Activated naive CD4-positive, alpha-beta T cell treated with anti-CD3 and anti-CD28 coated beads for 36 hours (primary cell): ENCODE data around the gene DUSP22. TPM values are rescaled to one million over a fixed set of nuclear protein-coding genes. Genes with fewer than 3 reads are reported as not detected.

Experiments used
- CTCF ChIA-PET: fragments of 350-600 bp; sonication (Branson Sonifier 250); formaldehyde crosslinking; loops from one replicate; lab custom pipeline; 2021; ENCODE audit warnings: antibody characterized with exemption; lab: Charles Lee
- DNase-seq: peaks from one replicate; pipeline ENCODE4 v3.0.0-alpha.2; 2020
- H3K27ac Mint-ChIP-seq: one replicate; pipeline ENCODE4 v1.8.0; 2021; ENCODE audit warnings: mild to moderate bottlenecking, mixed read lengths
- H3K27me3 Mint-ChIP-seq: one replicate; pipeline ENCODE4 v1.8.0; 2021; ENCODE audit warnings: low read depth, mixed read lengths
- H3K36me3 Mint-ChIP-seq: one replicate; pipeline ENCODE4 v1.8.0; 2021; ENCODE audit warnings: low read depth, mixed read lengths
- H3K4me1 Mint-ChIP-seq: one replicate; pipeline ENCODE4 v1.8.0; 2021; ENCODE audit warnings: low read depth, mixed read lengths
- H3K4me3 Mint-ChIP-seq: one replicate; pipeline ENCODE4 v1.8.0; 2021; ENCODE audit warnings: mild to moderate bottlenecking, moderate library complexity, mixed read lengths
- H3K9me3 Mint-ChIP-seq: one replicate; pipeline ENCODE4 v1.8.0; 2021; ENCODE audit warnings: mixed read lengths
- intact Hi-C: fragments of 100-400 bp; cut with micrococcal nuclease; formaldehyde crosslinking; loops from one replicate; pipeline ENCODE4 v1.15.1; 2023
- total RNA-seq, 2 experiments: library from RNA; stranded (reverse); gene quantifications; one replicate each; pipeline ENCODE4 v1.2.3, GENCODE V29; 2021

The DUSP22 gene
- total RNA-seq, 2 experiments from 2014 or later = 44.6 to 46.9 TPM

DNA sequence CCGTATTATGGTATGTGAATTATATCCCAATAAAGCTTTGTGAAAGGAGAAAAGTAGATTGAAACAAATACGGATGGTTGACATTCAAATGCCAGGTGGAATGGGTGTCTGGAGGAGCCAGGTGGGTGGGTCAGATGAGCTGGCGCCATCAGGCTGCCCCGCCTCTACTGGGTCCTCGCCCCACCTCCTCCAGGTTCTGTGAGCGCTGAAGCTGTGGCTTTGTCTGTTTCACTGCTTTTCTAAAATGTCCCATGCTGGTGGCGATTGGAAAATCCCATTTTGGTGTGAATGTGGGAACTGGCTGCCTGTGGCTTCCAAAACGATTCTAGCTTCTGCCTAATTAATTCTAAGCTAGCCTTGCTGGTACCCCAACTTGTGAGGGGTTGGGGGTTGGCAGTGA lies 16.5 kb downstream of the DUSP22 start:
- Mint-ChIP-seq H3K27ac (no peak overlapping the region), H3K36me3 (peaks cover 21% of the 10 kb centered on the region), H3K27me3 (no peaks in the 10 kb centered on the region), H3K4me3 (no peak overlapping the region), H3K4me1 (peaks cover 11% of the 10 kb centered on the region), H3K9me3 (no peaks in the 10 kb centered on the region)
- intact Hi-C loops = no loop called here
- DNase-seq = no peak
- CTCF ChIA-PET = interaction anchor here (1.3 kb wide), 1 partner anchor 14 kb away, joined by 3 read pairs; no protein-coding TSS in a partner anchor

DNA sequence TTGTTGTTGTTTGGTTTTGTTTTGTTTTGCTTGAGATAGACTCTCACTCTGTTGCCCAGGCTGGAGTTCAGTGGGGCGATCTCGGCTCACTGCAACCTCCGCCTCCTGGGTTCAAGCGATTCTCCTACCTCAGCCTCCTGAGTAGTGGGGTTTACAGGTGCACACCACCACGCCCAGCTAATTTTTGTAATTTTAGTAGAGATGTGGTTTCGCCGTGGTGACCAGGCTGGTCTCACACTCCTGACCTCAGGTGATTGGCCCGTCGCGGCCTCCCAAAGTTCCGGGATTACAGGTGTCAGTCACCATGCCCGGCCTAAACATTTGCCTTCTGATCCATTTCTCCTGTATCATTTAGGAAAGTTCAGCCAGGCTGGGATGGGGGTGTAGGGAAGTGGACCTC lies 17.7 kb downstream of the DUSP22 start:
- peaks cover 11% of the 10 kb centered on the region for H3K4me1 Mint-ChIP-seq
- intact Hi-C loops = no loop called here
- H3K9me3 Mint-ChIP-seq = no peaks in the 10 kb centered on the region
- H3K27ac Mint-ChIP-seq = no peak overlapping the region
- no peak overlapping the region for H3K4me3 Mint-ChIP-seq
- CTCF ChIA-PET = interaction anchor here (0.8 kb wide), 1 partner anchor 115 kb away, joined by 4 read pairs; no protein-coding TSS in a partner anchor
- H3K27me3 Mint-ChIP-seq = no peaks in the 10 kb centered on the region
- H3K36me3 Mint-ChIP-seq = peaks cover 21% of the 10 kb centered on the region
- no peak for DNase-seq

DNA sequence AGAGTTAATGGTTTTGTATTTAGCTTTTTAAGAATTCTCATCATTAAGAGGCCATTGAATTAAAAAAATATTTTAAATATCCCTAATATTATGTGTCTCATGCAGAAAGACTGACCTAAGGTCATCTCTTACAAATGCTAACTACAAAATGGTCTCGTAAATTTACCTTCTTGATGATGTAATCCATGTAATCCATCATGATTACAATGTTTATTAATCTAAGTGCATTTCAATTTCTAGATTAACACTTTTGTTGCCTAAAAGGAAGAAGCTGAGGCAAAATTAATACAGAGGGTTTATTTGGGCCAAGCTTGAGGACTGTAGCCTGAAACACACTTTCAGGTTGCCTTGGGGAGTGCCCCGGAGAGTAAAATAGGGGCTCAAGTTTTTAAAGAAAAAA lies 18.4 kb downstream of the DUSP22 start:
- Mint-ChIP-seq H3K27me3 (no peaks in the 10 kb centered on the region), H3K27ac (no peak overlapping the region), H3K4me1 (peaks cover 13% of the 10 kb centered on the region), H3K9me3 (no peaks in the 10 kb centered on the region), H3K36me3 (peaks cover 23% of the 10 kb centered on the region), H3K4me3 (no peak overlapping the region)
- intact Hi-C loops = no loop called here
- DNase-seq = no peak
- CTCF ChIA-PET = no interaction called here

DNA sequence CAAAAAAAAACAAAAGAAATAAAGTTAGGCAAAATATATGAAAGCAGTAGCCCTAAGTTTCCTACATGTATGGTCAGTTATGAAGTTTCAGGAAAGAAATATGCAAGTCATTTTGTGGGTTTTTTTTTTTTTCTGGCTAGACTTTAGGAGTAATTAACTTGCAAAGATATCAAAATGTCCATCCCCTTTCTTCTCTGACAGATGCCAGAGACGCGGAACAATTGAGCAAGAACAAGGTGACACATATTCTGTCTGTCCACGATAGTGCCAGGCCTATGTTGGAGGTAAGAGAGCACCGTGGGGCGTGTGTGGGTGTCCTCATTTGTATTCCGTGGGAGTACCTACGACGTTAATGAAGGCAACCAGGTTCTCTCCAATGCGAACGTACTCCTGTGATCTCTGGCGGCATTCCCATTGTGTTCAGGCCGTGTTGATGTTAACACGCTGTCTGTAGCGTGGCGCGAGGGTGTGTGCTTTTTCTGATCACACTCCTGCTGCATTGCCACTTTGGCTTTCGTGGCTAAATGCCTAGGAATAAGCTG lies 19.5 kb downstream of the DUSP22 start:
- no peak overlapping the region for H3K27ac Mint-ChIP-seq
- H3K36me3 Mint-ChIP-seq = peaks cover 24% of the 10 kb centered on the region
- H3K27me3 Mint-ChIP-seq = no peaks in the 10 kb centered on the region
- DNase-seq = no peak
- peaks cover 24% of the 10 kb centered on the region for H3K4me1 Mint-ChIP-seq
- no peak overlapping the region for H3K4me3 Mint-ChIP-seq
- CTCF ChIA-PET = interaction anchor here (1.3 to 1.5 kb wide), 2 partner anchors 85 to 123 kb away, joined by 3 to 4 read pairs; no protein-coding TSS in a partner anchor
- H3K9me3 Mint-ChIP-seq = no peaks in the 10 kb centered on the region
- intact Hi-C loops = no loop called here

DNA sequence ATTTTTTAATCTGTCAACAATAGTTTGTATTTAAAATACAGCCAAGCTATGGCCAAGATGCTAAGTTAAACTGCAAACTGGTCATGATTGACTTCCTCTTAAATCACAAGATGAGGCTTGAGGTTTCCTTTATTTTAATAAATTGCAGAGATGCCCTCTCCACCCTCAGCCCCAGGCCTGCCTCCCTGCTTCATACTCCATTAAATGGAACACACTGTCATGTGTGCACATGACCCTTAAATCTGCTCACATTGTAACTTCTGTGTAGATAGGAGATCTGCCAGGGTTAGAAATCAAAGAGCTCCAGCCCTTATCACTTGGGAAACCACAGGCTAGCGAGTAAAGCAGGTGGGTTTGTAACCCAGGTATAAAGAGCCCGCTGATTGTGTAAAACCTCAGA lies 20.8 kb downstream of the DUSP22 start:
- H3K4me3 Mint-ChIP-seq = no peak overlapping the region
- intact Hi-C loops = no loop called here

DNA sequence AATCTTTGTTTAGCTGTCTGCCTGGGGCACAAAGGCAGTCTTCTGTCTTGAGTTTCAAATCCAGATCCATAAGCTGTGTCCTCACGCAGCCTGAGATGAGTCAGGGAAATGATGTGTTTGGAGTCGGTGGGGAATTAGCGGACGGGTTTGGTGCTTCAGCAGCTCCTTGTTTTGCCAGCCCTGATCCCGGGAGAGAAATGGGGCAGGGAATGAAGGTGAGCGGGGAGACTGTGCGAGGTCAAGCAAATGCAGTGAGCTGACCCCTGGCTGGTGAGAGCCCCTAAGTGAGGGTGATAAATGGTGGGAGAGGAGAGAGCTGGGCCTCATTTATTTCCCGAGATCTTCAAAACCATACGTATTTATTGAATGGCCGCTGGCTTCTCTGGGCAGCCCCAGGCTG lies 21.6 kb downstream of the DUSP22 start:
- Mint-ChIP-seq H3K4me1 (peaks cover 36% of the 10 kb centered on the region), H3K9me3 (no peaks in the 10 kb centered on the region), H3K4me3 (no peak overlapping the region), H3K27ac (no peak overlapping the region), H3K36me3 (peaks cover 17% of the 10 kb centered on the region), H3K27me3 (no peaks in the 10 kb centered on the region)
- no peak for DNase-seq
- CTCF ChIA-PET = interaction anchor here (1.1 to 1.5 kb wide), 2 partner anchors 20 to 146 kb away, joined by 3 to 4 read pairs; no protein-coding TSS in a partner anchor
- intact Hi-C loops = no loop called here

More for the DNA sequence above, 20.8 kb downstream of the DUSP22 start:
- peaks cover 18% of the 10 kb centered on the region for H3K36me3 Mint-ChIP-seq
- CTCF ChIA-PET = interaction anchor here (0.9 to 1.5 kb wide), 4 partner anchors 11 to 124 kb away, joined by 3 to 4 read pairs (median 3); no protein-coding TSS in a partner anchor
- peaks cover 36% of the 10 kb centered on the region for H3K4me1 Mint-ChIP-seq
- H3K27me3 Mint-ChIP-seq = no peaks in the 10 kb centered on the region
- no peak overlapping the region for H3K27ac Mint-ChIP-seq
- DNase-seq = no peak
- no peaks in the 10 kb centered on the region for H3K9me3 Mint-ChIP-seq

DNA sequence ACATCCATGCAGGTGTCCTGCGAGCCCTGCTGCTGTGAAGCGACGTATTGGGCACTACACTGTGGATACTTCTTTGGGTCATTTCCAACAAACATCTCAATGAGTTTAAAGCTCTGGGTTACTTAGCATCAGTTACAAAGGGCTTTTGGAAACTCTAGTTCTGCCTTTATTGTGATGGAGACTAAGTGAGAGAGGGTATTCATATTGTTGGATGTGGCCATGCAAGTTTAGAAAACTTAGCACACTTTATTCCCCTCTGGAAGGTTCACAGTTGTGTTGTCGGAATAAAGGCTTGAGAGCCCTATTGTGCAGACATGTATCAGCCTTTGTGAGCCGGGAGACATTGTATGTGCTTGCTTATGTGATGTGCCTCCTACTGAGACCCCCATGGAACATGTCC lies 22.1 kb downstream of the DUSP22 start:
- DNase-seq = no peak
- Mint-ChIP-seq H3K4me3 (no peak overlapping the region), H3K4me1 (peaks cover 36% of the 10 kb centered on the region), H3K9me3 (no peaks in the 10 kb centered on the region), H3K36me3 (peaks cover 19% of the 10 kb centered on the region), H3K27me3 (no peaks in the 10 kb centered on the region), H3K27ac (no peak overlapping the region)
- intact Hi-C loops = no loop called here
- CTCF ChIA-PET = interaction anchor here (1.5 kb wide), 1 partner anchor 146 kb away, joined by 4 read pairs; no protein-coding TSS in a partner anchor

DNA sequence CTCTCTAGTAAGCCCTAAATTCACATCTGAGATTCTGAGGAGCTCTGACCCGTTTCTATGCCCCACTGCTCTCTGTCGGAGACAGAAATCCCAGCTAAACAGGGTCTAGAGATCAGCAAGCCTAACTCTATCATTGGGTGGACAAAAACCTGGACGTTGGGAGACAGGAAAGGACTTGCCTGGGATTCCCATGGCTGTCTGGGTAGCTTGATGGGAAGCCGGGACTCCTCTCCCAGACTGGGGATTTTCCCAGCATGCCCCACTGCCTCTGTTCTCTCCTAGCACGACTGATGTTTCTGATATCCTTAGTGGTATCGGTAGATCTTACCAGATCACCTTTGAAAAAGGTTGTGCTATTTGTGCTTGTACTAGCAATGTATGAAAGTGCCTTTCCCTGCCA lies 22.9 kb downstream of the DUSP22 start:
- intact Hi-C loops = no loop called here
- CTCF ChIA-PET = interaction anchor here (0.7 to 1.5 kb wide), 2 partner anchors 35 to 147 kb away, joined by 3 to 4 read pairs; no protein-coding TSS in a partner anchor

DNA sequence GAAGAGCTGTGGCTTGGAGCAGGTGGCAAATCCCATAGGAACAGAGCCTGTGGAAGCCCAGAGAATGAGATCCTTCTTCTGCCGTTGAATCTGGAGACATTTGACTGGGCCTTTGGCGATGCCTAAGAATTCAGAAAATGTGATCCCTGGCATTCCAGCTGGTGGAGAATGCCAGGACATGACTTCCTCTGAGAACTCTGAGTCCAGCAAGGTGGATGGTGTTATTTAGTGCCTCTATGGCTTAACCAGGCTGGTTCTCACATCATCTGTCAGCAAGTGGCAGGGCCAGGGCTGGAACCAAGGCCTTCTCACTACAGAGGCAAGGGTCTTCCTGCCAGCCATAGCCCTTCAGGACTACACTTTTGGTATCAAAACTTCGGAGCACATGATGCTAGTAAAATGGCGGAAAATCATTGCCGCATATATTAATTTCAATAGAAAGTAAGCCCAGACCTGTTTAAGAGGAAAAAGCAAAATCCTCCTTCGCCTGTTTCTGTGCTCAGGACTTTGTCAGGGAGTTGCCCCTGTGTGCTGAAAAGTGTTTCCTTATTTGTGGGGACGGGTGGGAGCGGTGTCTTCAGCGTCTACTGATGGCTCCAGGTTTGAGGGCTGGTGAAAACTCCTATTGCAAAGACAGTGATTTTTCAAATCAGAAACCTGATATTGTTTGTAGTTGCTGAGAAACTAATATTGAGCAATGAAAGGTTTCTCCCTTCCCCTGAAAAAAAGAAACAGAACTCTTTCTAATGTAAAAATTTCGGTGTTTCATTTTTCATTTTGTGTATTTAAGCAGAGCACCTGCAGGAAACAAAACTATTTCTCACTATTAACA lies 23.9 kb downstream of the DUSP22 start:
- Mint-ChIP-seq H3K27ac (no peak overlapping the region), H3K9me3 (no peaks in the 10 kb centered on the region), H3K4me1 (peaks cover 36% of the 10 kb centered on the region), H3K4me3 (no peak overlapping the region), H3K36me3 (peaks cover 18% of the 10 kb centered on the region), H3K27me3 (no peaks in the 10 kb centered on the region)
- intact Hi-C loops = loop anchor here (1.0 to 2.0 kb wide), 4 partner anchors 23 to 369 kb away; partner anchors contain the start of gene DUSP22
- DNase-seq = no peak
- CTCF ChIA-PET = interaction anchor here (0.7 to 1.1 kb wide), 2 partner anchors 8 to 34 kb away, joined by 3 to 4 read pairs; no protein-coding TSS in a partner anchor

More for the DNA sequence above, 22.9 kb downstream of the DUSP22 start:
- H3K27me3 Mint-ChIP-seq = no peaks in the 10 kb centered on the region
- no peak for DNase-seq
- no peak overlapping the region for H3K27ac Mint-ChIP-seq
- no peak overlapping the region for H3K4me3 Mint-ChIP-seq
- H3K9me3 Mint-ChIP-seq = no peaks in the 10 kb centered on the region
- H3K4me1 Mint-ChIP-seq = peaks cover 36% of the 10 kb centered on the region
- peaks cover 19% of the 10 kb centered on the region for H3K36me3 Mint-ChIP-seq

DNA sequence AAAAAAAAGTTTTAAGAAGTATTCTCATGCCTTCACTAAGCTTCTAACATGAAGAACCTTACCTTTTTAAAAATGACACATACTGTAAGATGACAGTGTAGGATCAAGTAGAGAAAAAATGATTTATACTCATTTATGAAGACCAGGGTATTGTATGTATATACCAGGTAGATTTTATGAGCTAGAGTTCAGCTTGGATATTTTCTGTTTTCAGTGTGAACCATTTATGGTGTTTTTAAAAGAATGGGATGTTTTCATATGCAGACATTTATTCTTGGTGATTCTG lies 24.4 kb downstream of the DUSP22 start:
- peaks cover 17% of the 10 kb centered on the region for H3K36me3 Mint-ChIP-seq

DNA sequence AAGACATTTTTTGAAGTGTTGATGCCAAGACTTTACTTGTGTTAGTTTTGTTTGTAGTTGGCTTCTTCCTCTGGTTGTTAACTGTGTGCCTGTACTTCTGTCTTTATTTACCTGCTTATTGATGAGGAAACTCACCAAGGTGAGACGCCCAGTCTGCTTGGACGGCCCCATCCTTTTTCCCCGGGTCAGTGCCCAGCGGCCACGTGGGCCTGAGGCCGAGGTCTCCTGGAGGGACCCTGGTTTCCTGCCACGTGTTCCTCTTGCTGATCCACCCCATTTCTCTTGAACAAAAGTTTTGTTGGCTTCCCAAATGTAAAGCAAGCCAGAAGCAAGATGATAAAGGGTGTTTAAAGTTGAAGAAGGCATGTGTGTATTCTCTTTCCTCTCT lies 24.8 kb downstream of the DUSP22 start:
- intact Hi-C loops = loop anchor here (2.0 kb wide), 1 partner anchor 24 kb away; the partner anchor contains the start of gene DUSP22
- Mint-ChIP-seq H3K4me3 (no peak overlapping the region), H3K27ac (peak overlapping the region; percentile 48), H3K36me3 (peaks cover 14% of the 10 kb centered on the region), H3K27me3 (no peaks in the 10 kb centered on the region), H3K9me3 (no peaks in the 10 kb centered on the region), H3K4me1 (peaks cover 32% of the 10 kb centered on the region)
- CTCF ChIA-PET = interaction anchor here (0.9 to 1.1 kb wide), 2 partner anchors 9 to 128 kb away, joined by 3 to 4 read pairs; no protein-coding TSS in a partner anchor
- no peak for DNase-seq

More for the DNA sequence above, 24.4 kb downstream of the DUSP22 start:
- Mint-ChIP-seq H3K9me3 (no peaks in the 10 kb centered on the region), H3K27me3 (no peaks in the 10 kb centered on the region), H3K4me3 (no peak overlapping the region), H3K27ac (no peak overlapping the region), H3K4me1 (peaks cover 35% of the 10 kb centered on the region)
- intact Hi-C loops = loop anchor here (1.0 to 2.0 kb wide), 4 partner anchors 24 to 369 kb away; partner anchors contain the start of gene DUSP22
- no peak for DNase-seq
- CTCF ChIA-PET = interaction anchor here (1.1 kb wide), 1 partner anchor 9 kb away, joined by 4 read pairs; no protein-coding TSS in a partner anchor
